ENCODE data around the gene OXSR1.

OXSR1 gene

DNA sequence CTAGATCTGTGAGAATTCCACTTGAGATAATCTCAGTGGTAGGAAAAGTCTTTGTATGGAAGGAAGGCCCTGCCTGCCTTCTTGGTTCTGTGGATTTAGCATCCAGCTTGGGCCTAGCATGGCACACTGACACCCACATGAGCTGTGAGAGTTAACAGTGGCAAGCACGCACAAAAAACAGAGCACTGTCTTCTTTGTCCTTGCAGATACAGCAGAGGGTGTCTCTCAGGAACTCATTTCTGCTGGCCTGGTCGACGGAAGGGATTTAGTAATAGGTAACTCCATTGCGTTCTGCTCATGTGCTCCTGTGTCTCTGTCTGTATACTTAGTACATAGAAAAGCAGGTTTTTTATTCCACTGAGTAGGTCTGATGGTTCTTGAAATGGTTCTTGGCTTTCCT is 85.9 kb downstream of the OXSR1 start:
- no peak overlapping the region for H3K4me3 ChIP-seq (ENCODE audit: low read length)
- TF ChIP-seq, protein P1, sequence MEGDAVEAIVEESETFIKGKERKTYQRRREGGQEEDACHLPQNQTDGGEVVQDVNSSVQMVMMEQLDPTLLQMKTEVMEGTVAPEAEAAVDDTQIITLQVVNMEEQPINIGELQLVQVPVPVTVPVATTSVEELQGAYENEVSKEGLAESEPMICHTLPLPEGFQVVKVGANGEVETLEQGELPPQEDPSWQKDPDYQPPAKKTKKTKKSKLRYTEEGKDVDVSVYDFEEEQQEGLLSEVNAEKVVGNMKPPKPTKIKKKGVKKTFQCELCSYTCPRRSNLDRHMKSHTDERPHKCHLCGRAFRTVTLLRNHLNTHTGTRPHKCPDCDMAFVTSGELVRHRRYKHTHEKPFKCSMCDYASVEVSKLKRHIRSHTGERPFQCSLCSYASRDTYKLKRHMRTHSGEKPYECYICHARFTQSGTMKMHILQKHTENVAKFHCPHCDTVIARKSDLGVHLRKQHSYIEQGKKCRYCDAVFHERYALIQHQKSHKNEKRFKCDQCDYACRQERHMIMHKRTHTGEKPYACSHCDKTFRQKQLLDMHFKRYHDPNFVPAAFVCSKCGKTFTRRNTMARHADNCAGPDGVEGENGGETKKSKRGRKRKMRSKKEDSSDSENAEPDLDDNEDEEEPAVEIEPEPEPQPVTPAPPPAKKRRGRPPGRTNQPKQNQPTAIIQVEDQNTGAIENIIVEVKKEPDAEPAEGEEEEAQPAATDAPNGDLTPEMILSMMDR (conservative IDR thresholded peaks at IDR 0.05; ENCODE audit: low read depth, low read length), result no peak
- no peak for DNase-seq (ENCODE audit: low read depth)

DNA sequence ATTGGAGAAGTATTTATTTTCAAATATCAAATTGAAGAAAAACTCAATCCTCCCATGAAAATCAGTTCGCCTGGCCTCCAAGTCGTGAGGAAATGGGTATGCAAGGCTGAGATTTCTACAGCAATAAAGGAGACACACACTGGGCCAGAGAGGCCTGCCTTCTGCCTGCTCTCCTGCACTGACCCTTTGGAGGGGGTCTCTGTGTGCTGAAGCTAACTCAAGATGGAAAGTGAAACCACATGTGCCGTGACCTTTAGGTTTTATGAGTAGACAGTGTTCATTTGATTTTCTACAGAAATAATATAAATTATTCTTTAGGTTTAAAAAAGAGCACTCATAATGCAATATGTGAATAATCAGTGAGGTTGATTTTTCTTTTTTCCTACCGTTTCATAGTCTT is 88.4 kb downstream of the OXSR1 start:
- TF ChIP-seq, protein P1 (conservative IDR thresholded peaks at IDR 0.05; ENCODE audit: low read depth, low read length), result no peak
- DNase-seq (ENCODE audit: low read depth), result no peak
- H3K4me3 ChIP-seq (ENCODE audit: low read length), result no peak overlapping the region

DNA sequence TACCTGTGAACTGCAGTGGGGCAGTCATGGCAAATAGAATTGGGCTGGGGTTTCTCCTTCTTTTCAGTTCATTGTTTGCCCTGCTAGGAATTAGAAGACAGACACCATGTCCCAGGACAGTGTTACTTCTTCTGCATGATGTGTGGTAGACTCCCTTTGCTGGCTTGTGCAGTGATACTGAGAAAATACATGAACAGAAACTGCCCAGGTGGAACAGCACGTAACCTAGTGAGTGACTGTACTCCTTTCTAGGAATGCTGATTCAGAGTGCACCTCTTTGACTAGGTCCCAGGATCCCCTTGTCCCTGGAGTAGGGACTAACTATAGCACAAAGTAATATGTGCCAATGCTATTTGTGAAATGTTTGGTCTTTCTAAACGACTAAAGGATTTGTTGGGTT is 89.5 kb downstream of the OXSR1 start:
- no peak overlapping the region for H3K4me3 ChIP-seq (ENCODE audit: low read length)
- DNase-seq (ENCODE audit: low read depth), result no peak
- TF ChIP-seq, protein P1 (conservative IDR thresholded peaks at IDR 0.05; ENCODE audit: low read depth, low read length), result no peak

DNA sequence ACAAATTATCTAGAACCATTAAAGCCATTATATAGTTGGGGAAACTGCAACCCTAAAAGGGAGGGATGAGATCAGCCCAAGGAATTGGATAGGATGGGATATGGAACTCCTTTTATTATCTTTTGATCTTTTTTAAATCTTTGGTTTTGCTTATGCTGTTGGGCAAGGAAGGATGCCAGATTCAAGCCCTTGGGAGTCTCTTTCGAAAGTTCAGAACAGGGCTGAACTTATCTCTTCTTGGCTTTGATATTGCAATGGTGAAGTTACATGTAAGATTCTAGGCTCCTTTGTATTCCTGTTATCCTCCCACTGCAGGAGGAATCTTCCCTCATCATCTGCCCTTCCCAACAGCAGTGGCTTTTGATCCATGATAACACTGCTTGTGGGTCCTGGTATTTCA is 90.3 kb downstream of the OXSR1 start:
- TF ChIP-seq, protein P1 (conservative IDR thresholded peaks at IDR 0.05; ENCODE audit: low read depth, low read length), result no peak
- no peak for DNase-seq (ENCODE audit: low read depth)
- H3K4me3 ChIP-seq (ENCODE audit: low read length), result no peak overlapping the region

DNA sequence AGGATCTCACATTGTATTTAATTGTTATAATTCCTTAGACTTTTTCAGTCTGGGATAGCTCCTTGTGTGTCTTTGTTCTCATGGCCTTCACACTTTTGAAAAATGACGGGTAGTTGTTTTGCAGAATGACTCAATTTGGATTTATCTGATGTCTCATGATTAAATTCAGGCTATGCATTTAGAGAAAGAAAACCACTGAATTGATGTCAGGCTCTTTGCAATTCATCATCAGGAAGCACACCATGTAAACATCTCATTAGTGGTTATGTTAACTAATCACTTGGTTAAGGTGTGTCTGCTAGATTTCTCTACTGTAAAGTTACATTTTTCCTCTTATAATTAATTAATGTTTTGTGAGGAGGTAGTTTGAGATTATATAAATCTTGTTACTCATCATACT is 92.2 kb downstream of the OXSR1 start:
- TF ChIP-seq, protein P1 (conservative IDR thresholded peaks at IDR 0.05; ENCODE audit: low read depth, low read length), result no peak
- H3K4me3 ChIP-seq (ENCODE audit: low read length), result no peak overlapping the region
- DNase-seq (ENCODE audit: low read depth), result peak; percentile 12

DNA sequence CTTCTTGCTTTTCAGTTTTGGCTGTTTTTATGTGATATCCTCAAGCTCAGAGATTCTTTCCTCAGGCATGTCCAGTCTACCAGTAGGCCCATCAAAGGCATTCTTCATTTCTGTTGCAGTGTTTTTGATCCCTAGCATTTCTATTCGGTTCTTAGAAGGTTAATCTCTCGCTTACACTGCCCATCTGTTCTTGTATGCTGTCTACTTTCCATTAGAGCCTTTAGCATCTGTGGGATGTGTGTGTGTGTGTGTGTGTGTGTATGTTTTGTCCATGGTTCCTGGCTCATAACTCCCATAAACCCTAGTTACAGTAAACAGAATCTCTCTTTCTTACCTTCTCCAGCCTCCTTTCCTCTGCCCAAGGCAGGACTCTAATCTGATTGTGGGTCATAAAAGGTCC is 95.1 kb downstream of the OXSR1 start:
- no peak overlapping the region for H3K4me3 ChIP-seq (ENCODE audit: low read length)
- TF ChIP-seq, protein P1 (conservative IDR thresholded peaks at IDR 0.05; ENCODE audit: low read depth, low read length), result no peak
- no peak for DNase-seq (ENCODE audit: low read depth)

DNA sequence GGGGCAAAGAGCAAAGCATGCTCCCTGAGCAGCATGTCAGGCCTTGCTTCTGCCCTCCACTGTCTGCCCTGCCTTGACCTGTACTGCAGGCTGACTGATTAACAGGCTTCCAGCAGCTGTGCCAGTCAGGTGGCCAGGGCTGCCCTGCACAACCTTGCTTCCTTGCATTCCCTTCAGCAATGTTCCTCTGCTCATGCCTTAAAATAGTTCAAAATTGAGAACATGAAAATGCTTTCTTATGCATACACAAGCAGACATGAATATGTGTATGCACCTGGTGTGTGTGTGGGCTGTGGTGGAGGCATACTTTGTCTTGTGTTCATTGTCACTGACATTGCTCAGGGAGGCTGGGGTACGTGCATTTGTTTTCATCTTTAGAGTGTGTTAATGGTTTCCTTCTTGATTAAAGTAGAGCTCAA is 99.0 kb downstream of the OXSR1 start:
- H3K4me3 ChIP-seq (ENCODE audit: low read length), result no peak overlapping the region
- DNase-seq (ENCODE audit: low read depth), result no peak
- TF ChIP-seq, protein P1 (conservative IDR thresholded peaks at IDR 0.05; ENCODE audit: low read depth, low read length), result no peak

All from retinal pigment epithelial cell (primary cell).